HT1080 (cell line): ENCODE results near the gene ABR. TPM values are rescaled to one million over a fixed set of nuclear protein-coding genes. Genes with fewer than 3 reads are reported as not detected.
"Not testable (repeated sequence)": the region's sequence is repeated elsewhere in the genome, so short reads cannot be mapped to it uniquely, and the experiment has no call there.

Experiments used
- DNase-seq: peaks from one replicate; pipeline ENCODE4 v3.0.0-alpha.2; 2015; ENCODE audit warnings: low read depth
- total RNA-seq: library from RNA; depleted of rRNA; stranded (reverse); fragments of >200 nt; shearing (Covaris generic); gene quantifications from 2 replicates; pipeline ENCODE4 v1.2.3, GENCODE V29; 2014

The ABR gene
- total RNA-seq, 1 experiment from 2014 or later, result 71.2 TPM

GRCh38 chr17:1202291-1202690 is 22.5 kb upstream of the ABR start:
- DNase-seq, result no peak

GRCh38 chr17:1201132-1201702 is 21.4 kb upstream of the ABR start:
- DNase-seq, result no peak

GRCh38 chr17:1199271-1199743 is 19.5 kb upstream of the ABR start:
- DNase-seq, result not testable (repeated sequence)

- DNase-seq, result no peak
Observed at GRCh38 chr17:1197781-1198490, 18.2 kb upstream of the ABR start.

- DNase-seq, result no peak
Observed at GRCh38 chr17:1197379-1197778, 17.6 kb upstream of the ABR start.

- no peak for DNase-seq
Observed at GRCh38 chr17:1196946-1197345, 17.2 kb upstream of the ABR start.

- DNase-seq, result no peak
Observed at GRCh38 chr17:1192911-1193699, 13.3 kb upstream of the ABR start.

GRCh38 chr17:1190751-1191331 is 11.1 kb upstream of the ABR start:
- peak; percentile 33 for DNase-seq

- no peak for DNase-seq
Observed at GRCh38 chr17:1188812-1189504, 9.2 kb upstream of the ABR start.

- peak; percentile 80 for DNase-seq
Observed at GRCh38 chr17:1186923-1187771, 7.4 kb upstream of the ABR start.

GRCh38 chr17:1186214-1186820 is 6.5 kb upstream of the ABR start:
- peak; percentile 29 for DNase-seq

GRCh38 chr17:1183171-1183873 is 3.5 kb upstream of the ABR start:
- DNase-seq, result no peak

- DNase-seq, result no peak
Observed at GRCh38 chr17:1182811-1183170, 3.0 kb upstream of the ABR start.

- DNase-seq, result no peak
Observed at GRCh38 chr17:1181753-1182137, 2.0 kb upstream of the ABR start.

GRCh38 chr17:1180958-1181752 is 1.4 kb upstream of the ABR start:
- no peak for DNase-seq

- no peak for DNase-seq
Observed at GRCh38 chr17:1179112-1179817, 516 bp downstream of the ABR start.

- no peak for DNase-seq
Observed at GRCh38 chr17:1177016-1177700, 2.6 kb downstream of the ABR start.
